Measurements from ENCODE around the gene GTF2H2C.
"Not testable (repeated sequence)": the region's sequence is repeated elsewhere in the genome, so short reads cannot be mapped to it uniquely, and the experiment has no call there.

GTF2H2C gene

DNA sequence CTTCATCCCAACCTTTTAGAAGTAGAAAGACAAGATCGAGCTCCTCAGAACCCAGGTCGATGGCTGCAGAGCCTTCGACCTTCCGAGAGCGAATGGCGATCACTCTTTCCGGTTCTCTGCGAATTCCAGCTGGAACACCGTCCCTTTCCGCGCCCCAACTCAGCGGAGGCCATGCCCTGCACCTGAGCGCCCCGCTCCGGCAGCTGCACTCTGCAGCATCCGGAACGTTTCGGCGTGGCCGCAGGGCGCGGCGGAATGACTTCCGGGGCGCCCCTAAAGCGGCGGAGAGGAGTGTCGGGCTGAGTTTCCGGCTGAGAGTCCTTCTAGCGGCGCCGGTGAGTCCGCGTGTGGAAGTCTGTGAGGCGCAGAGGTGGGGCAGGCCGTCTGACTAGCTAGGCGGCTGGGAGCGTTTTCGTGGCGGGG lies at the start of gene GTF2H2C:
Gene GTF2H2C, plus strand, starts transcription at position 284 of the 423 bp plus-strand sequence. CDS start 4,942 bp downstream, outside the sequence.
- peak; percentile 72 for DNase-seq (ENCODE audit: low spot score)
- H3K4me3 ChIP-seq = peak within 1 kb of the TSS; percentile 71
- H3K27ac ChIP-seq = peak within 1 kb of the TSS in 1 of 2 donors; percentile 13

GRCh38 chr5:69510694-69511093 lies 49.3 kb upstream of the GTF2H2C start:
- H3K4me3 ChIP-seq = no peak overlapping the region
- no peak for TF ChIP-seq CTCF (IDR thresholded peaks at IDR 0.05)
- H3K27ac ChIP-seq = no peak overlapping the region
- DNase-seq (ENCODE audit: low spot score) = no peak

GRCh38 chr5:69512740-69513260 lies 47.2 kb upstream of the GTF2H2C start:
- DNase-seq (ENCODE audit: low spot score) = no peak
- Histone ChIP-seq H3K4me3 (no peak overlapping the region), H3K27ac (no peak overlapping the region)
- no peak for TF ChIP-seq CTCF (IDR thresholded peaks at IDR 0.05)

DNA sequence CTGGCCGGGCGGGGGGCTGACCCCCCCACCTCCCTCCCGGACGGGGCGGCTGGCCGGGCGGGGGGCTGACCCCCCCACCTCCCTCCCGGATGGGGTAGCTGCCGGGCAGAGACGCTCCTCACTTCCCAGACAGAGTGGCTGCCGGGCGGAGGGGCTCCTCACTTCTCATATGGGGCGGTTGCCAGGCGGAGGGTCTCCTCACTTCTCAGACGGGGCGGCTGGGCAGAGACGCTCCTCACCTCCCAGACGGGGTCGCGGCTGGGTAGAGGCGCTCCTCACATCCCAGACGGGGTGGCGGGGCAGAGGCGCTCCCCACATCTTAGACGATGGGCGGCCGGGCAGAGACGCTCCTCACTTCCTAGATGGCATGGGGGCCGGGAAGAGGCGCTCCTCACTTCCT lies 44.4 kb upstream of the GTF2H2C start:
- H3K27ac ChIP-seq, H3K4me3 ChIP-seq: not testable (repeated sequence)

GRCh38 chr5:69516769-69517168 lies 43.2 kb upstream of the GTF2H2C start:
- H3K27ac ChIP-seq = no peak overlapping the region
- no peak overlapping the region for H3K4me3 ChIP-seq
- no peak for TF ChIP-seq CTCF (IDR thresholded peaks at IDR 0.05)
- DNase-seq (ENCODE audit: low spot score) = no peak

More for the DNA sequence above, 44.4 kb upstream of the GTF2H2C start:
- DNase-seq (ENCODE audit: low spot score) = not testable (repeated sequence)

- Histone ChIP-seq H3K27ac (no peak overlapping the region), H3K4me3 (no peak overlapping the region)
- TF ChIP-seq CTCF (IDR thresholded peaks at IDR 0.05) = no peak
- no peak for DNase-seq (ENCODE audit: low spot score)
Observed at GRCh38 chr5:69517763-69518212, 42.2 kb upstream of the GTF2H2C start.

GRCh38 chr5:69519285-69519684 lies 40.7 kb upstream of the GTF2H2C start:
- DNase-seq (ENCODE audit: low spot score) = no peak
- H3K4me3 ChIP-seq = no peak overlapping the region
- TF ChIP-seq CTCF (IDR thresholded peaks at IDR 0.05) = no peak
- no peak overlapping the region for H3K27ac ChIP-seq

GRCh38 chr5:69522035-69522434 lies 38.0 kb upstream of the GTF2H2C start:
- no peak for TF ChIP-seq CTCF (IDR thresholded peaks at IDR 0.05)
- no peak overlapping the region for H3K4me3 ChIP-seq
- no peak overlapping the region for H3K27ac ChIP-seq
- no peak for DNase-seq (ENCODE audit: low spot score)

Measured in coronary artery (tissue), 2 donors.